HEK293T (cell line): ENCODE data around the gene EMD.

ENCODE experiments used
- CTCF ChIA-PET: fragments of 350-600 bp; formaldehyde crosslinking; extraction: SDS; loops from one replicate; lab custom pipeline; 2021; ENCODE audit warnings: antibody characterized with exemption, inconsistent platforms; lab: Yijun Ruan, JAX
- POLR2A ChIA-PET: fragments of 350-600 bp; formaldehyde crosslinking; extraction: SDS; loops from one replicate; lab custom pipeline; 2020; ENCODE audit warnings: antibody characterized with exemption, inconsistent platforms; lab: Yijun Ruan, JAX
- DNase-seq: peaks from one replicate; pipeline ENCODE4 v3.0.0; 2012; ENCODE audit warnings: mixed read lengths; ENCODE audit errors: extremely low spot score
- ARNT ChIP-seq: fragments of 450-650 bp; IDR thresholded peaks from 2 replicates; pipeline ENCODE4 v1.6.1; 2017; ENCODE audit warnings: mild to moderate bottlenecking
- BHLHE40 ChIP-seq: fragments of 450-650 bp; IDR thresholded peaks from 2 replicates; pipeline ENCODE4 v1.6.1; 2016; ENCODE audit warnings: mild to moderate bottlenecking, moderate library complexity, borderline replicate concordance
- CTBP1 ChIP-seq: fragments of 450-650 bp; IDR thresholded peaks from 2 replicates; pipeline ENCODE4 v1.6.1; 2016; ENCODE audit warnings: borderline replicate concordance
- ELF4 ChIP-seq: fragments of 450-650 bp; IDR thresholded peaks from 2 replicates; pipeline ENCODE4 v1.6.1; 2017; ENCODE audit warnings: antibody characterized with exemption
- FOXA1 ChIP-seq: fragments of 450-650 bp; IDR thresholded peaks from 2 replicates; pipeline ENCODE4 v1.6.1; 2016; ENCODE audit warnings: mild to moderate bottlenecking
- FOXK2 ChIP-seq: fragments of 450-650 bp; IDR thresholded peaks from 2 replicates; pipeline ENCODE4 v1.6.1; 2016; ENCODE audit warnings: mild to moderate bottlenecking
- FOXM1 ChIP-seq: fragments of 450-650 bp; IDR thresholded peaks from 2 replicates; pipeline ENCODE4 v1.6.1; 2017; ENCODE audit warnings: mild to moderate bottlenecking, borderline replicate concordance
- HDGF ChIP-seq: fragments of 450-650 bp; IDR thresholded peaks from 2 replicates; pipeline ENCODE4 v1.6.1; 2017; ENCODE audit warnings: antibody characterized with exemption, borderline replicate concordance
- L3MBTL2 ChIP-seq: fragments of 450-650 bp; conservative IDR thresholded peaks from 2 replicates; pipeline ENCODE4 v1.6.1; 2016; ENCODE audit warnings: mild to moderate bottlenecking
- LEF1 ChIP-seq: fragments of 450-650 bp; IDR thresholded peaks from 2 replicates; pipeline ENCODE4 v1.6.1; 2017; ENCODE audit warnings: mild to moderate bottlenecking, borderline replicate concordance
- NFRKB ChIP-seq: fragments of 450-650 bp; IDR thresholded peaks from 2 replicates; pipeline ENCODE4 v1.6.1; 2016; ENCODE audit warnings: mild to moderate bottlenecking, moderate library complexity
- SP1 ChIP-seq: fragments of 450-650 bp; IDR thresholded peaks from 2 replicates; pipeline ENCODE4 v1.6.1; 2017
- SUZ12 ChIP-seq: fragments of 450-650 bp; IDR thresholded peaks from 2 replicates; pipeline ENCODE4 v1.6.1; 2016; ENCODE audit warnings: mild to moderate bottlenecking
- TARDBP ChIP-seq: fragments of 450-650 bp; IDR thresholded peaks from 2 replicates; pipeline ENCODE4 v1.6.1; 2016
- ZNF384 ChIP-seq: fragments of 450-650 bp; IDR thresholded peaks from 2 replicates; pipeline ENCODE4 v1.6.1; 2016
- TF ChIP-seq, protein P1 (sequence below): fragments of 450-650 bp; IDR thresholded peaks from 2 replicates; pipeline ENCODE4 v1.6.1; 2016

EMD gene

DNA sequence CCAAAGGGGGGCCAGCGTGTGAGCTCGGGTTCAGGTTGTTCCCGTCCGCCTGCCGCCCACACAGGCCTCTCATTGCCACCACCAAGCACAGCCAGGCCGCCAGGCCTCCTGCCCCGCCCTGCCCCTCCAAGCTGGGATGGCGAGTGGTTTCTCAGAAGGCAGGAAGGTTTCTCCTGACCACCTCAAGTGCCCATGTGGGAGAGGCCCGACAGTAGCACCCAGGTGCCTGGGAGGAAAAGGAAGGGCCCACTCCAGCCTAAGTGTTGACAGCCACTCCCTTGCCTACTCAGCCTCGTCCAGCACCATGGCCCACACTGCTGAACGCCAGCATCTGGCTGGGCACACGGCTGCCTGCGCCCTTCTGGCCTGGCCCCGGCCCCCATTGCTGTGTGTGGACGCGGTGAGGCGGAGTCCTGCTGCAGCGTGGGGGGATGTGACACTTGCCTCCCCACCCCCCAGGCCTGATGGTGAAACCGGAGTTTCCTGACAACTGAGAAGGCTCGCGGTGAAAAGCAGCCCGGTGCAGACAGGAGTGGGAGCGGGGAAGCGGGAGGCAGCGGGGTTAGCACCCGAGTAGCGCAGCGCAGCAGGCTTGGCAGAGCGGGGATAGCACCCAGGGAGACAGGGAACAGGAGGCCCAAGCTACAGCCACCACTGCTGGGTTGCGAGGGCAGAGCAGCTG, 23.9 kb upstream of the EMD start:
- ChIA-PET POLR2A (no interaction called here), CTCF (no interaction called here)
- no peak for DNase-seq
- TF ChIP-seq ZNF384 (no peak), ELF4 (no peak)

DNA sequence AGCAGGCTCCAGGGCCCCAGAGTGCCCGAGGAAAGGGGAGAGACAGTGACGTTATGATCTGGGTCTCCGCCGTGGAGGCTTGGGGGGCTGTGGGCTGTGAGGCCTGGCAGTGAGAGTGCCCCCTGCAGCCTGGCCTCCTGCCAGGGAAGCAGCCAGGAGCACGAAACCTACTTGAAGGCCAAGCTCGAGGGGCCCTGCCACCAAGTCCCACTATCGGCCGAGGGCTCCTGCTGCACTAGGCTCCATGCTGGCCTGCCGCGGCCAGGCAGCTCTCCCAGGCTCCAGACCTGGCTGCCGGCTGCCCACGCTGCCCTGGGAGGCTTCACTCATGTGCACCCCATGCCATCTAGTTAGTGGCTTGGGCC, 23.3 kb upstream of the EMD start:
- TF ChIP-seq FOXK2 (no peak), ARNT (no peak), L3MBTL2 (no peak), SUZ12 (no peak), BHLHE40 (no peak), NFRKB (no peak)
- ChIA-PET CTCF (no interaction called here), POLR2A (no interaction called here)
- no peak for DNase-seq

DNA sequence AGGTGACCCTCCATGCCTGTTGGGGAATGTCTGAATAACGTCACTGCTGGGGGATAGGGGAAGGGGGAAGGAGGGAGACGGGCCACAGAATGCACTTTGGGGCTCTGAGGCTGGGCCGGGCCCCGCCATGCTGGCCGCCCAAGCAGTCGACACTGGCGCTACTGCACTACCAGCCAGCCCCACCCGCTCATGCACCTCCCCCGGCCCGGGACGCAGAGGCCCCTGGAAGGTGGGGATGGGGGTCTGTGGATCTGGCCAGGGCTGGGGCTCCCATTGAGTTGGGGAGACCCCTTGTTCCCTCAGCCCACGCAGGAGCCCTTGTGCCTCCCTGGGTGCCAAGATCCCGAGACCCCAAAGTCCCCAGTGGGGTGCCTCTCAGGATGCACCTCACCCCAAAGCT, 22.5 kb upstream of the EMD start:
- ChIA-PET POLR2A (no interaction called here), CTCF (no interaction called here)
- no peak for DNase-seq
- TF ChIP-seq ARNT, result no peak
- no peak for TF ChIP-seq FOXK2
- TF ChIP-seq FOXM1, result no peak
- TF ChIP-seq CTBP1, result no peak
- no peak for TF ChIP-seq ZNF384
- no peak for TF ChIP-seq LEF1

DNA sequence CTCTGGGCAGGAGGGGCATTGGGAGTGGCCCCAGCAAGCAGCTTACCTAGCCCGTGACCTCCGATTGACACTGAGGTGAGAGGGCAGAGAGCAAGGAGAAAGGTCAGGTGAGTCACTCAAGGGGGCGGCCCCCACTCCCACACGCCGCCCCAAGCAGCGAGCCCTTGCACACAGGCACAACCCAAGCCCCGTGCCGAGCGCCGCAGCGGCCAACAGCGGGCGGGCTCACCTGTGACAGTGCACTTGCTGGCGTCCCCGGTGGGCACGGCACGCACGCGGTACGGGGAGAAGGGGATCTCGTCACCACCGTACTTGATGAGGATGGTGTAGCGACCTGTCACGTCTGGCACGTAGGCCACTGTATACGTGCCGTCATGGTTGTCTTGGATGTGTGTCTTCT, 21.9 kb upstream of the EMD start:
- POLR2A ChIA-PET, result no interaction called here
- CTCF ChIA-PET, result no interaction called here
- DNase-seq, result no peak
- TF ChIP-seq FOXK2, result no peak
- no peak for TF ChIP-seq LEF1
- TF ChIP-seq L3MBTL2, result no peak
- TF ChIP-seq TARDBP, result no peak
- no peak for TF ChIP-seq ELF4
- no peak for TF ChIP-seq SP1
- TF ChIP-seq, protein P1, sequence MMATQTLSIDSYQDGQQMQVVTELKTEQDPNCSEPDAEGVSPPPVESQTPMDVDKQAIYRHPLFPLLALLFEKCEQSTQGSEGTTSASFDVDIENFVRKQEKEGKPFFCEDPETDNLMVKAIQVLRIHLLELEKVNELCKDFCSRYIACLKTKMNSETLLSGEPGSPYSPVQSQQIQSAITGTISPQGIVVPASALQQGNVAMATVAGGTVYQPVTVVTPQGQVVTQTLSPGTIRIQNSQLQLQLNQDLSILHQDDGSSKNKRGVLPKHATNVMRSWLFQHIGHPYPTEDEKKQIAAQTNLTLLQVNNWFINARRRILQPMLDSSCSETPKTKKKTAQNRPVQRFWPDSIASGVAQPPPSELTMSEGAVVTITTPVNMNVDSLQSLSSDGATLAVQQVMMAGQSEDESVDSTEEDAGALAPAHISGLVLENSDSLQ, result no peak
- TF ChIP-seq ZNF384, result no peak
- no peak for TF ChIP-seq CTBP1
- TF ChIP-seq HDGF, result no peak

DNA sequence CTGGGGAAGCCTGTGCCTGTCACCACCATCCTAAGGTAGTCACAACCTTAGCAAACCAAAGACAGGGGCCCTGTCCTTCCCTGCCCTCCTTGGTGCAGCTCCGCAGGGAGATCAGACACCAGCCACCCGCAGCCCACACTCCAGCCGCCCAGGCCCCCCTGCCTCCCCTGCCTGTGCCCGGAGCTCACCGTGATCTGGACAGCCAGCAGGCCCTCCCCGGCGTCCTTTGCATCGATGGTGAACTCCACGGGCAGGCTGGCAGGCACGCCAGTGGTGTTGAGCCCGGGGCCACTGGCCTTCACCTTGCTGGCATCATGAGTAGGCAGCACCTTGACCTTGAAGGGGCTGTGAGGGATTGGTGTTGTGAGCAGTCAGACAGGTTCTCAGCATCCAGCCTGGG, 21.1 kb upstream of the EMD start:
- DNase-seq, result no peak
- TF ChIP-seq ZNF384, result no peak
- TF ChIP-seq ARNT, result no peak
- no peak for TF ChIP-seq FOXA1
- no peak for TF ChIP-seq SP1
- TF ChIP-seq FOXK2, result no peak
- TF ChIP-seq L3MBTL2, result no peak
- POLR2A ChIA-PET, result no interaction called here
- CTCF ChIA-PET, result no interaction called here

DNA sequence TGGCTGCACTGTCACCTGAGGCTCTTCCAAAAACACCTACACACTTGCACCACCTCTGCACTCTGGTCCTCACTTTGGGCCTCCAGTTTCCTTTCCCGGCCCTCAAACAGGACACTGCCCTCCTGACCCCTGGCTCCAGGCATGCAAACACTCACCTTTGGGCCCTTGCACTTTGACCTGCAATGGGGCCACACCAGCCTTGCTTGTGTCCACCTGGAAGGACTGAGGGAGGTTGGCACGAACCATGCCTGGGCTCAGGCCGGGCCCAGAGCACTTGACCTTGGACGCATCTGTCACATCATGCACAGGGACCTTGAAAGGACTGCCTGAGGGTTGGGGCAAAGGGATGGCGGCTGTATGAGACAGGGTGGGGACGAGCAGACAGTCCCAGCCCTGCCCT, 20.3 kb upstream of the EMD start:
- DNase-seq, result no peak
- TF ChIP-seq SP1, result no peak
- no peak for TF ChIP-seq BHLHE40
- TF ChIP-seq SUZ12, result no peak
- no peak for TF ChIP-seq ELF4
- TF ChIP-seq TARDBP, result no peak
- TF ChIP-seq FOXM1, result no peak
- no peak for TF ChIP-seq FOXA1
- TF ChIP-seq FOXK2, result no peak
- no peak for TF ChIP-seq NFRKB
- TF ChIP-seq ZNF384, result no peak
- TF ChIP-seq LEF1, result no peak
- TF ChIP-seq L3MBTL2, result no peak
- no peak for TF ChIP-seq ARNT
- no peak for TF ChIP-seq CTBP1
- TF ChIP-seq, protein P1, result no peak
- TF ChIP-seq HDGF, result no peak
- ChIA-PET CTCF (no interaction called here), POLR2A (no interaction called here)

DNA sequence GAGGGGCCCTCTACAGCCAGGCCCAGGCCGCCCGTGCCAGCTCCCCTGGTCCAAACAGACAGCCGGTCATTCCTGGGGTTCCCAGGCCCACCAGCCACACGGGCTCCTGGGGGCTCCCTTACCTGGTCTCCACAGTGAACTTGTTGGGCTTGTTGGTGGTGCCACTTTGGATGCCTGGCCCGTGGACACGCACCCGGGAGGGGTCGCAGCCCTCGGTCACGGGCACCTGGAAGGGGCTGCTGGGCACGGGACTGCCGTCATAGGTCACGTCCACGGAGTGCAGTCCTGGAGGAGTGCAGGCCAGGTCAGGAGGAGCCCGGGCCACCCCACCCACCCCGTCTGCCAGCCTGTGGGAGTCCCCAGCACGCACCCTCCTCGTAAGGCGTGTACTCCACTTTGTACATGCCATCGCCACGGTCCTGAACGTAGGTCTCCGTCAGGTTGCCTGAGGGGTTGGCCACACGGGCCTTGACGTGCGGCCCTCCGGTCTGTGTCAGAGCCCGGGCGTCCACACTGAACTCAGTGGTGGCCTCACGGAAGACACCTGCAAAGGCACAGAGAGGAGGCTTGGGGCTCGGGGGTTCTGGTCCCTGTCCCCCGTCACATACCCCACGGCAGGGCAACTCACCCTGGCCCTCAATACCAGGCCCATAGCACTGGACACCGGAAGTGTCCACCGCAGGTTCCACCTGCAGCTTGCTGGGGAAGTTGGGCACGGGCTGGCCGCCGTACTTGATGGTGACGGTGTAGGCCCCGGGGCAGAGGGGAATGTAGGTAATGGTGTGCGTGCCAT, 19.5 kb upstream of the EMD start:
- POLR2A ChIA-PET, result no interaction called here
- TF ChIP-seq LEF1 (no peak), BHLHE40 (no peak), FOXM1 (no peak), FOXK2 (no peak)
- DNase-seq, result no peak
- CTCF ChIA-PET, result no interaction called here
